Epithelial cell of prostate (primary cell): ENCODE data around the gene RPS3.

Source experiments
- DNase-seq: peaks from one replicate; pipeline ENCODE4 v3.0.0-alpha.2; 2011; ENCODE audit warnings: low read depth, low spot score
- H3K27ac ChIP-seq: fragments of 450-650 bp; 2 replicates; pipeline ENCODE4 v1.5.1; 2017; ENCODE audit warnings: mild to moderate bottlenecking

RPS3 gene

GRCh38 chr11:75450826-75451821 lies 51.8 kb downstream of the RPS3 start:
- no peak overlapping the region for H3K27ac ChIP-seq
- no peak for DNase-seq

GRCh38 chr11:75453916-75454655 lies 54.8 kb downstream of the RPS3 start:
- no peak for DNase-seq
- no peak overlapping the region for H3K27ac ChIP-seq

GRCh38 chr11:75454987-75455386 lies 55.7 kb downstream of the RPS3 start:
- DNase-seq: no peak

More at GRCh38 chr11:75454987-75455386, 55.7 kb downstream of the RPS3 start:
- H3K27ac ChIP-seq: no peak overlapping the region
